Hematopoietic multipotent progenitor cell (in vitro differentiated cells): ENCODE measurements around the gene ARHGAP6. TPM values are rescaled to one million over a fixed set of nuclear protein-coding genes. Genes with fewer than 3 reads are reported as not detected.
"Not testable (repeated sequence)": the region's sequence is repeated elsewhere in the genome, so short reads cannot be mapped to it uniquely, and the experiment has no call there.

ENCODE experiments used
- DNase-seq, 3 donors: peaks; one replicate each; pipeline ENCODE4 v3.0.0-alpha.2; 2011 to 2015; ENCODE audit warnings: low read depth in 2 of 3, low spot score in 2 of 3
- total RNA-seq: library from RNA; depleted of rRNA; stranded (reverse); fragments of >200 nt; gene quantifications from one replicate; pipeline ENCODE4 v1.2.3, GENCODE V29; 2012

ARHGAP6 gene
- total RNA-seq, 1 donor = 1.3 TPM

- DNase-seq = no peak
Observed at GRCh38 chrX:11269006-11269405, 396.7 kb downstream of the ARHGAP6 start.

- no peak for DNase-seq
Observed at GRCh38 chrX:11267425-11267824, 398.3 kb downstream of the ARHGAP6 start.

- no peak for DNase-seq
Observed at GRCh38 chrX:11266573-11267003, 399.1 kb downstream of the ARHGAP6 start.

DNA sequence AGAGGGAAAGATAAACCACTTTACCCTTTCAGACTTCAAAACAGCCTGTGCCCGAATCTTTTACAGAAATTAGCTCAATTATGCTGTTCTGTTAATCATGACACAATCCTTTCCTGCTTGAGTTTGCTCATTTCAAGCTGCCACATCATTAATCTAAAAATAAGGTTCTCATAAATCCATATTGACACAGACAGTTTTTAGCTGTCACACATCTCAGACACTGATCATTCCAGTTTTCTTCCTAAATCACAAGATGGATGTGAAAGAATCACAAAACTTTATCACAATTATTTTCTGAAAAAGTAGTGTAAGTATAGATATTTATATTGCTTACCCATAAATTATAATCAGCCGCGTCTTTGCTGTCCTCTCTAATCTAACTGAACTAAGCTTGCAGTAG is 400.4 kb downstream of the ARHGAP6 start:
- no peak for DNase-seq

DNA sequence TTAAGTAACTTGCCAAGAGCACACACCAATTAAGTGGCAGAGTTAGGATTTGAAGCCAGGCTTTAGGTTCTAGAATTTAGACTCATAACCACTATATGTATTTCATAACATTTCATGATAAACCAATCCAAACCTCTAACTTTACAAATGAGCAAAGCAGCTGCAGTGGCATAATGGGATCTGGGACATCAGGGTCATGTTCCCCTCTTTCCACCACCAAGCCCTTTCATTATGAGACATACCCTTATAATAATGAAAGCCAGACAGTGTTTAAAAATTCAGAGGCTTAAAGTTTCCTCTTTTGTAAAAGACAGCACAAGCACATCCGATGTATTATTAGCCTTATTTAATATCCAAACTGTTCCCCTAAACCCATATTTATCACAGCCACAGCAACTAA is 400.8 kb downstream of the ARHGAP6 start:
- no peak for DNase-seq

DNA sequence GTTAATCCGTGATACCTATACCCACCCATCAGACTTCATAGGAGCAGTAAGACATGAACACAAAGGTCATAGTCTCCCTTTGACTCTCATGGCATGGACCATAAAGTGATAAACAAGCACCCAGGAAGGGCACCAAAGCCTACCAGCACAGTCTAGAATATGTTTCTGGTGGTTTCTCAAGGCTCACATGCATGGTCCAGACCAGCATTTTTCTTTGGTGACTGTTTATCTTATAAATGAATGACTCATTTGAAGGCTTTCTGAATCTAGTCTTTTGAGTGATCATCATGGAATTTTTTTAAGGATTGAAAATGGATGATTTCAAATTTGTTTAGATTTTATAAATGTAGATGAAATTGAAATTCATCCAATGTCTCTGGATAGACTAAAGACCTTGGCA is 404.5 kb downstream of the ARHGAP6 start:
- no peak for DNase-seq

DNA sequence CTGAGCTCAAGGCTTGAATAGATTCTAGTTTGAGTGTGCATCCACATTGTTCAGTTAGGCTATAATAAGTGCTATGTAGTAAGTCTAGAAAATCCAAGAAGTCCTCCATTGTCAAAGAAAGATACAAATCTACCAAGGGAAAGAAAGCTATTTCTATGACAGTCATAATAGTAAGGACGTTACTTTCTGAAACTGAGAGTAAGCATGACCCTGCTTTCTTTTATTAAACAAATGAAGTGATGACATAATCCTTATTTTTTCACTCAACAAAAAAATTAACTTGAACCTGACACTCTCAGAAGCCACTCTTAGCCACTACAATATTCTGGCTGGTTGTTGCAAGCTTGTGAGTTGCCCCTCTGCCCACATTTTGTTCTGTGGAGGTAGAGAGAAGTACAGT is 406.3 kb downstream of the ARHGAP6 start:
- no peak for DNase-seq

- no peak for DNase-seq
Observed at GRCh38 chrX:11257711-11258110, 408.0 kb downstream of the ARHGAP6 start.

- no peak for DNase-seq
Observed at GRCh38 chrX:11257290-11257689, 408.4 kb downstream of the ARHGAP6 start.

DNA sequence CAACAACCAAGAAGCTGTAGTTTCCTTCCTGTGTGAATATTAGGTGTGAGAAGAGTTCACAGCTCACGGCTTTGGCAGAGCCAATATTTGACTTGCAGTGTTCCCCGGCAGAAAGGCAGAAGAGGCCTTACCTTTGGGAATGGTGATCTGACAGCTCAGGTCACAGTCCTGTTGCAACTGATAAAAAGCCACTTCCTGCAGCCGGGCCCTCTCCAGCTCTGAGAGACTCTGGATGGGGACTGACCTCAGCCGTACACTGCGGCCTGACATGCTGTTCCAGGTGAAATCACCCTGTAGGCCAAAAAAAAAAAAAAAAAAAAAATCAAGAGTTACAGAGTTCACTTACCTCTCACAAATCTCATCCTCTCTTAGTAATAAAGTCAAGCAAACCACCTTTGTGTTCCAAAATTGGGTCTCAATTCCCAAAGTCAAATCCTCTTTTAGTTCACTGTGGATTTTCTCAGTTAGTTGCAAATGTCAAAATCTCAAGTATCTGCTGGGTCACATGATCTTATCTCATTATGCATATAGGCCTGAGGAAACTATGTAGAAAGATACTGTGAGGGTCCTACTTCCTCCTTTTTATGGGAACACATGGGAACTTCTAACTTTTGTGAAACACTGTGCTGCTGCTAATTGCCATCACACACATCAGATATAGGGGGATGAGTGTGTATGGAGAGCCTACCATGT is 411.2 kb downstream of the ARHGAP6 start:
- peak in 2 of 3 donors; percentile 1 to 29 for DNase-seq

DNA sequence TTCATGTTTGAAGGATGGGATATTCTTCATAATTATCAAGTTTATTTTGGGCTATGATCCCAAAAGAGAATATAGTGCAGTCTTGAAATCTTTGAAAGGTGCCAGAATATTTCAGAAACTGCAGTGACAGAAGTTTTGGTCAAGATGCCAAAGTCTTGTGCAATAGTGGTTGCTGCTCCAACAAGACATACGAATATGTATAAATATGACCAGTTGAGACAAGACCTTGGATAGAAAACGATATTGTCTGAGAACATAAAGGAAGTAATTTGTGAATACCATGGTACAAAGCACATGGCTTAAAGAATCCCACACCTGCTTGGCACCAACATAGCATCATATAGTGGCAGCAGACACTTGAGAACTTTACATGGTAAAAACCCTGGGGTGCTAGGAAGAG is 421.1 kb downstream of the ARHGAP6 start:
- DNase-seq = no peak

- no peak for DNase-seq
Observed at GRCh38 chrX:11242704-11243103, 423.0 kb downstream of the ARHGAP6 start.

DNA sequence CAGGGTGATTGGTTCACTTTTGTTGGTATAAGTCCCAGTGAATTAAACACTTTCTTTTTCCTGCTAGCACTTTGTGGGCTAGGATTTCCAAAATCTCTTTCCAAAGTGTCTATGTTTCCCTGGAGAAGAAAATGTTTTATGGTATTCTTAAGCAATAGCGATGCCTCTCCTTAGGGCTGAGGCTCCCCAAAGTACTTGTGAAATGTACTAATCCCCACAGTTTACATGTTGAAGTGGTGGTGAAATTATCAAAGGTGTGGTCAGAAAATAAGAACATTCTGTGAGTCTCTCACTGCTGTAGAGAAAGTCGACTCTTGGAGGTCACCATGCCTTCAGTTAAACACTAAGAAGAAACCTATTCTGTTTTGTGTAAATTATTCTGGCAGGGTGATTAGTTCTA is 424.0 kb downstream of the ARHGAP6 start:
- no peak for DNase-seq

DNA sequence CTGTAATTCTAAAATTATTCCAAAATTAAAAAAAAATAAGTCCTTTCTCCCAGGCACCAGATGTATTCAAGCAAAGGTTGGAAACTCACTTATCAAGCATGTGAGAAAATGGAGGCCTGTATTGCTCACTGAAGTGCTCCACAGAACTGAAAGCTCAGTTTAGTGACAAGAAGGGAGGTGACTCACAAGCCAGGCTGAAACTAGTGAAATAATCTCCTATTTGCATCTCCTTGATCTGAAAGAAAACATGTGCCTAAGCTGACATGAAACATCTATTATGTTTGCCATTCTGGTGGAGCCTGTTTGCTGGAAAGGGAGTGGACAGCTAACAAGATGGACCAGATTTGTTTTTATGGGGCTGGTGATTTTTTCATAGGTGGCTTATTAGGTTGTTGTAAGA is 426.5 kb downstream of the ARHGAP6 start:
- DNase-seq = no peak

DNA sequence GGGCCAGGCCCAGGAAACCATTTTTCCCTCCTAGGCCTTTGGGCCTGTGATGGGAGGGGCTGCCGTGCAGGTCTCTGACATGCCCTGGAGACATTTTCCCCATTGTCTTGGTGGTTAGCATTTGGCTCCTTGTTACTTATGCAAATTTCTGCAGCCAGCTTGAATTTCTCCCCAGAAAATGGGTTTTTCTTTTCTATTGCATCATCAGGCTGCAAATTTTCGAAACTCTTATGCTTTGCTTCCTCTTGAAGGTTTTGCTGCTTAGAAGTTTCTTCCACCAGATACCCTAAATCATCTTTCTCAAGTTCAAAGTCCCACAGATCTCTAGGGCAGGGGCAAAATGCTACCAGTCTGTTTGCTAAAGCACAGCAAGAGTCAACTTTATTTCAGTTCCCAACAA is 430.3 kb downstream of the ARHGAP6 start:
- DNase-seq = not testable (repeated sequence)

DNA sequence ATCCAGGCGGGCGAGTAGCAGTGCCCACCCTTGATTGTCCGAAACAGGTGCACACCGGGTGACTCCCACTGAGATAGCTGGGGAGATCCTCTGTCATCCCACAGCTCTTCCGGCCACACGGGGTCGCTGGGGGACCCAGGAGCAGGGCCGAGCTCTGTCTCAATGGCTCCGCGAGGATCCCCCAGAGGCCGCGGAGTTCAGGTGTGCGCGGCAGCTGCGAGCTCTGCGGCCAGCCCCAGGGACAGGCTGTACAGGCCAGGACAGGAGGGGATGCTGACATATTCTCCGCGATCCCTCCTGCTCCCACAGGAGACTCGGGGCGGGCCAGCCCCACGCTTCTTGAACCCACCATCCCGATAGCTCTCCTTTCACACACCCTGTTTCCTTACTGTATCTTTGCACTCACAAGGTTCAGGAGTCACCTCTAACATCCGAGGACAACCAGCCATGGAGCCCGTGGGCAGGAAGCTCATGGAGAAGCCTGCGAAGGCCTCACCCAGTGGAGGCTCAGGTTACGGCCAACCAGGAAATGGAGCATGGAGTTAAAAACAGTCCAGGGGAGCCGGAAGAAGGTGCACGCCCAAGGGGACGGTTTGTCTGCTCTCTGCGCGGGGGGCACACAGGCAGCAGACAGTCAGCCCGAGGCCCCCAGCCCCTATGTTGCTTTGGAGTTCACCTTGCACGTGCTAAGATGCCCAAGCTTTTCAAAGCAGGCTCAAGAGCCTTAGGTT is 450.4 kb downstream of the ARHGAP6 start:
- no peak for DNase-seq

GRCh38 chrX:11214346-11215190 is 451.2 kb downstream of the ARHGAP6 start:
- no peak for DNase-seq

GRCh38 chrX:11212741-11213140 is 453.0 kb downstream of the ARHGAP6 start:
- no peak for DNase-seq

DNA sequence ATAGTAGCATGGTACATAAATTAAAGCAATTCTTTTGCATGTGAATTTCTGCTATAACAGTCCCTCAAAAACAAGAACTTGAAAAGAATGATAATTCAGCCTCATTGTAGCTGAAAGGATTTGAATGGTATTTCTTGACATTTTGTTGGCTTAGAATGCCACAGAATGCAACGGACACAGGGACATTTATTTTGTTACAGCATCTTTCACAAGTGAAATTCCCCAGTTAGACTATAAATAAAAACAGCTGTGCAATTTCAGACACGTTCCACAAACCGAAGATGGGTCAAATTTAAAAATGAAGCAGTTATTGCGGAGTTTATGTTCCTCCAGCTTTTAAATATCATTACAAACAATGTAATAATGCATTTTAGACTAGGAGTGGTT is 455.3 kb downstream of the ARHGAP6 start:
- no peak for DNase-seq

DNA sequence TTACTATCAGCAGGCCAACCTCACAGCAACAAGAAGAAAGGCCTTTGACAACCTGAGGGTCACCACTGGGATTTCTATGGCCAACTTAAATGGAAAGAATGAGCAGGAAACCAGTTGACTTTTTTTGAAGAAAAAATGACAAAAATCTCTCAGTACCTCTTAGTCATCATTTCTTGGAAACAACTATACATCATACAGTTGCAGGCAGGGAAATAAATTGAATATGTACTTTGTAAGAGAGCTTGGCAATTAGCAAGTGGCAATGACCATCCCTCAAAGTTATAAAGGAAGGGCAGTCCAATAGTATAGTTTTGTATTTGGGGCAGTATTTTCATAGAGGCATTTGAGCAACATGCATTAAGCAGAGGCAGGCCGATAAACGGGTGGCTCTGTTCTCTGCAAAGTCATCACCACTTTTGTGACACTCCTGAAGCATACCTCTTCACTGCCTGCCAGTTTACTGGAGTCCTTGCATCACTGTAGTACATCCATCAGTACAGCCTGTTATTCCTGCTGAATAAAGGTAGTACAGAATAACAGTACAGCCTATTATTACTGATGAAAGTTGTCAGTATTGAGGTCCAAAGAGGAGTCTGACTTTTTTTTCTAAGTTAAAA is 455.8 kb downstream of the ARHGAP6 start:
- DNase-seq = no peak

GRCh38 chrX:11206716-11207115 is 459.0 kb downstream of the ARHGAP6 start:
- DNase-seq = no peak
